ENCODE data around the gene TGM2. TPM values are rescaled to one million over a fixed set of nuclear protein-coding genes. Genes with fewer than 3 reads are reported as not detected.

Gene TGM2
- total RNA-seq, 4 donors from 2014 or later = 2.8 to 33.2 (median 11.5) TPM

- Histone ChIP-seq H3K4me3 (no peak overlapping the region), H3K9me3 (no peaks in the 10 kb centered on the region), H3K27ac (peak overlapping the region in 2 of 4 donors; percentile 31 to 73), H3K27me3 (peaks cover 0 to 24% (median 0%) of the 10 kb centered on the region in 4 donors), H3K4me1 (peaks cover 0 to 14% (median 0%) of the 10 kb centered on the region in 3 donors), H3K36me3 (peaks cover 0 to 45% (median 0%) of the 10 kb centered on the region in 3 donors)
- intact Hi-C loops (cut with DNase I) = no loop called here
- WGBS, 2 donors = 35 to 45% methylated on average over 8 to 9 of the region's 9 CpGs
- DNase-seq = no peak
- TF ChIP-seq CTCF (IDR thresholded peaks at IDR 0.05) = no peak
Observed at GRCh38 chr20:38134427-38135270, 30.4 kb downstream of the TGM2 start.

- 79 to 84% methylated on average over 7 to 8 of the region's 10 CpGs for WGBS, 2 donors
- H3K27ac ChIP-seq = peak overlapping the region in 2 of 4 donors; percentile 31 to 73
- TF ChIP-seq POLR2A (IDR thresholded peaks at IDR 0.05) (no peak), CTCF (IDR thresholded peaks at IDR 0.05) (no peak)
- peaks cover 0 to 42% (median 0%) of the 10 kb centered on the region in 3 donors for H3K36me3 ChIP-seq
- peaks cover 0 to 17% (median 0%) of the 10 kb centered on the region in 4 donors for H3K27me3 ChIP-seq
- H3K4me3 ChIP-seq = no peak overlapping the region
- DNase-seq = no peak
- peaks cover 0 to 14% (median 0%) of the 10 kb centered on the region in 3 donors for H3K4me1 ChIP-seq
- intact Hi-C loops (cut with DNase I) = no loop called here
- H3K9me3 ChIP-seq = no peaks in the 10 kb centered on the region
Observed at GRCh38 chr20:38133680-38134426, 31.2 kb downstream of the TGM2 start.

- intact Hi-C loops (cut with DNase I) = no loop called here
- 66 to 75% methylated on average over 5 to 6 of the region's 11 CpGs for WGBS, 2 donors
- Histone ChIP-seq H3K27me3 (peaks cover 0 to 9% (median 0%) of the 10 kb centered on the region in 4 donors), H3K9me3 (no peaks in the 10 kb centered on the region), H3K4me1 (peaks cover 0 to 14% (median 0%) of the 10 kb centered on the region in 3 donors), H3K4me3 (no peak overlapping the region), H3K27ac (no peak overlapping the region), H3K36me3 (peaks cover 0 to 33% (median 0%) of the 10 kb centered on the region in 3 donors)
- no peak for DNase-seq
- no peak for TF ChIP-seq POLR2A (IDR thresholded peaks at IDR 0.05)
- TF ChIP-seq CTCF (IDR thresholded peaks at IDR 0.05) = no peak
Observed at GRCh38 chr20:38132910-38133501, 32.1 kb downstream of the TGM2 start.

GRCh38 chr20:38132156-38132909 lies 32.7 kb downstream of the TGM2 start:
- no peak for DNase-seq
- Histone ChIP-seq H3K9me3 (no peaks in the 10 kb centered on the region), H3K27ac (peak overlapping the region in 1 of 4 donors; percentile 9), H3K4me3 (no peak overlapping the region), H3K4me1 (peaks cover 0 to 20% (median 0%) of the 10 kb centered on the region in 3 donors), H3K36me3 (peaks cover 0 to 27% (median 0%) of the 10 kb centered on the region in 3 donors), H3K27me3 (peaks cover 0 to 7% (median 0%) of the 10 kb centered on the region in 4 donors)
- WGBS, 2 donors = 71 to 88% methylated on average over 7 to 11 of the region's 26 CpGs
- intact Hi-C loops (cut with DNase I) = no loop called here
- TF ChIP-seq CTCF (IDR thresholded peaks at IDR 0.05) (no peak), POLR2A (IDR thresholded peaks at IDR 0.05) (no peak)

Measured in esophagus squamous epithelium (tissue), 5 donors.